Keratinocyte (primary cell): ENCODE data around the gene PPM1D. TPM values are rescaled to one million over a fixed set of nuclear protein-coding genes. Genes with fewer than 3 reads are reported as not detected.

Experiments used
- DNase-seq: peaks from one replicate; pipeline ENCODE4 v3.0.0-alpha.2; 2011; ENCODE audit warnings: low read depth, missing footprints, low spot score
- FAIRE-seq: peaks from 2 replicates; lab custom pipeline; 2011; peaks lifted over from hg19 to GRCh38; lab: Jason Lieb, UNC
- H2AFZ ChIP-seq: 2 replicates; pipeline ENCODE4 v1.6.0; 2012; ENCODE audit warnings: low read length, control low read depth, inconsistent platforms; ENCODE audit not compliant: control insufficient read depth
- H3K27ac ChIP-seq: 2 replicates; pipeline ENCODE4 v1.5.1; 2011; ENCODE audit warnings: low read length; ENCODE audit not compliant: control insufficient read depth, insufficient read depth
- H3K27me3 ChIP-seq: 3 replicates; pipeline ENCODE4 v1.6.0; 2011; ENCODE audit warnings: low read length; ENCODE audit not compliant: control insufficient read depth, insufficient read depth; ENCODE audit errors: extremely low read depth
- H3K36me3 ChIP-seq, 2 experiments: 2 replicates in 1 of 2; 3 replicates in 1 of 2; pipeline ENCODE4 v1.5.1; 2011; ENCODE audit warnings: low read length in 2 of 2, mild to moderate bottlenecking in 1 of 2; ENCODE audit not compliant: control insufficient read depth in 2 of 2, insufficient read depth in 2 of 2; ENCODE audit errors: extremely low read depth in 1 of 2
- H3K4me1 ChIP-seq: 3 replicates; pipeline ENCODE4 v1.5.1; 2011; ENCODE audit warnings: low read length; ENCODE audit not compliant: control insufficient read depth, insufficient read depth; ENCODE audit errors: extremely low read depth
- H3K4me2 ChIP-seq: 3 replicates; pipeline ENCODE4 v1.6.0; 2011; ENCODE audit warnings: low read depth, low read length; ENCODE audit not compliant: control insufficient read depth, insufficient read depth; ENCODE audit errors: extremely low read depth
- H3K4me3 ChIP-seq, 3 experiments: fragments of 200-600 bp in 1 of 3; sonication (generic) in 1 of 3; 2 replicates in 2 of 3; 3 replicates in 1 of 3; pipeline ENCODE4 v1.5.1; 2011 to 2016; ENCODE audit warnings: low read length in 3 of 3, mild to moderate bottlenecking in 3 of 3, control low read depth in 2 of 3, inconsistent platforms in 1 of 3, low read depth in 1 of 3, mixed read lengths in 1 of 3, mixed run types in 1 of 3, moderate library complexity in 1 of 3; ENCODE audit not compliant: control insufficient read depth in 2 of 3, insufficient read depth in 2 of 3; ENCODE audit errors: extremely low read depth in 1 of 3
- H3K79me2 ChIP-seq: 2 replicates; pipeline ENCODE4 v1.6.0; 2012; ENCODE audit warnings: low read length; ENCODE audit not compliant: control insufficient read depth, insufficient read depth
- H3K9ac ChIP-seq: 3 replicates; pipeline ENCODE4 v1.6.0; 2011; ENCODE audit warnings: low read length; ENCODE audit not compliant: control insufficient read depth, insufficient read depth; ENCODE audit errors: extremely low read depth
- H3K9me1 ChIP-seq: 3 replicates; pipeline ENCODE4 v1.6.0; 2011; ENCODE audit warnings: low read length; ENCODE audit not compliant: control insufficient read depth, insufficient read depth; ENCODE audit errors: extremely low read depth
- H3K9me3 ChIP-seq: 2 replicates; pipeline ENCODE4 v1.5.1; 2012; ENCODE audit warnings: low read depth, low read length; ENCODE audit not compliant: control insufficient read depth
- H4K20me1 ChIP-seq: 3 replicates; pipeline ENCODE4 v1.6.0; 2011; ENCODE audit warnings: low read length; ENCODE audit not compliant: control insufficient read depth, insufficient read depth; ENCODE audit errors: extremely low read depth
- CTCF ChIP-seq, 3 experiments: IDR thresholded peaks in 1 of 3; conservative IDR thresholded peaks in 1 of 3; optimal IDR thresholded peaks in 1 of 3; 2 replicates in 2 of 3; 3 replicates in 1 of 3; pipeline versions ENCODE3 to v1.5.1; 2011; ENCODE audit warnings: low read length in 3 of 3, mild to moderate bottlenecking in 3 of 3, moderate library complexity in 2 of 3, control low read depth in 1 of 3, inconsistent platforms in 1 of 3; ENCODE audit not compliant: insufficient read depth in 2 of 3; ENCODE audit errors: extremely low read depth in 1 of 3
- EZH2 ChIP-seq: IDR thresholded peaks from one replicate; pipeline ENCODE4 v1.6.1; 2012; ENCODE audit warnings: inconsistent platforms, mild to moderate bottlenecking, low read length, moderate library complexity
- dilution Hi-C: fragments of 300-500 bp; cut with MboI; formaldehyde crosslinking; loops from one replicate; pipeline ENCODE4 v1.7.0; 2020; ENCODE audit warnings: low sequenced_read_pairs; ENCODE audit not compliant: extremely low pct_ligation_motif_present
- polyA plus RNA-seq, 5 experiments: library from polyadenylated mRNA; depleted of rRNA in 3 of 5; stranded (reverse) in 3 of 5; stranded (forward) in 1 of 5; unstranded in 1 of 5; fragments of >200 nt; gene quantifications; 1 replicate in 1 of 5; 2 replicates in 3 of 5; 3 replicates in 1 of 5; pipeline versions ENCODE4 v1.2.1 to v1.2.3, GENCODE V29; 2011 to 2012; ENCODE audit warnings: missing spikeins in 2 of 5, low read depth in 1 of 5, low replicate concordance in 1 of 5

The PPM1D gene
- polyA plus RNA-seq, 1 donor (not counting 4 experiments of a cell fraction or from before 2014, with no cell fraction given): 2.9 TPM

GRCh38 chr17:60637683-60638082, 37.7 kb downstream of the PPM1D start:
- Histone ChIP-seq H3K79me2 (no peaks in the 10 kb centered on the region), H3K9ac (no peak overlapping the region), H3K36me3 (no peaks in the 10 kb centered on the region), H3K4me1 (no peaks in the 10 kb centered on the region), H2AFZ (no peak overlapping the region), H3K27ac (no peak overlapping the region), H3K4me2 (no peak overlapping the region), H3K4me3 (no peak overlapping the region), H4K20me1 (no peaks in the 10 kb centered on the region), H3K27me3 (no peaks in the 10 kb centered on the region), H3K9me3 (no peaks in the 10 kb centered on the region), H3K9me1 (no peaks in the 10 kb centered on the region)
- dilution Hi-C loops: no loop called here
- no peak for DNase-seq
- FAIRE-seq: no peak
- no peak for TF ChIP-seq CTCF (optimal IDR thresholded peaks at IDR 0.05 in 1 of 3, IDR thresholded peaks at IDR 0.05 in 1 of 3, conservative IDR thresholded peaks at IDR 0.05 in 1 of 3; ENCODE audit: extremely low read depth in 1 of 3, insufficient read depth in 2 of 3, low read length in 3 of 3)
- TF ChIP-seq EZH2: no peak

GRCh38 chr17:60639019-60639330, 39.0 kb downstream of the PPM1D start:
- peaks cover 2% of the 10 kb centered on the region for H3K79me2 ChIP-seq
- H3K4me3 ChIP-seq: no peak overlapping the region
- TF ChIP-seq EZH2 (no peak), CTCF (optimal IDR thresholded peaks at IDR 0.05 in 1 of 3, IDR thresholded peaks at IDR 0.05 in 1 of 3, conservative IDR thresholded peaks at IDR 0.05 in 1 of 3; ENCODE audit: extremely low read depth in 1 of 3, insufficient read depth in 2 of 3, low read length in 3 of 3) (no peak)
- H3K27ac ChIP-seq: no peak overlapping the region
- no peaks in the 10 kb centered on the region for H3K4me1 ChIP-seq
- dilution Hi-C loops: no loop called here
- H3K9me1 ChIP-seq: no peaks in the 10 kb centered on the region
- DNase-seq (no peak), FAIRE-seq (no peak)
- no peaks in the 10 kb centered on the region for H3K27me3 ChIP-seq
- no peaks in the 10 kb centered on the region for H3K9me3 ChIP-seq
- H3K36me3 ChIP-seq: no peaks in the 10 kb centered on the region
- H2AFZ ChIP-seq: no peak overlapping the region
- no peak overlapping the region for H3K9ac ChIP-seq
- H4K20me1 ChIP-seq: no peaks in the 10 kb centered on the region
- no peak overlapping the region for H3K4me2 ChIP-seq
